HG02938 (cell line): ENCODE data around the gene KRT82.
"Not testable (repeated sequence)": the region's sequence is repeated elsewhere in the genome, so short reads cannot be mapped to it uniquely, and the experiment has no call there.

Experiments used
- ATAC-seq: cut with Tn5 transposase; IDR thresholded peaks from one replicate; pipeline ENCODE4 v1.9.1; 2021; ENCODE audit warnings: mild to moderate bottlenecking, moderate library complexity; ENCODE audit not compliant: unreplicated experiment

The KRT82 gene

GRCh38 chr12:52347551-52348510 is 58.3 kb downstream of the KRT82 start:
- no peak for ATAC-seq

- ATAC-seq = no peak
Observed at GRCh38 chr12:52347016-52347415, 59.1 kb downstream of the KRT82 start.

DNA sequence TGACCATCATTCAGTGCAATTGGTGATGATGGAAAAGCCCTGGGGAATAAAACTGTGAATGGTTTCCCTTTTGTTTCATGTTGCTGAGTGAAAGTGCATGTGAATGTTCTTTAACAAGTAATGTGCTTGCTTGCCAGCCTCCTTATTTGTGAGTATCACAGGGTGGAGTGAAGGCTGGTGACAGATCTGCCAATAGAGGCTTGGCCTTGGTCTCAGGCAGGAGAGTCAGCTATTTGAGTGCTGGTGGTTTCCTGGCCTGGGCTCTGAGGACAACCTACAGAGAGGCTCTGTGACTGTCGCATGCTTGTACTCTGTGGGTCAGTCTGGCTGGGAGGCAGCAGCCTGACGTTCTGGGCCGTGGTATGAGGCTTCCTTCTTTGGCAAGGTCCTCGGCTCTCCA is 59.5 kb downstream of the KRT82 start:
- no peak for ATAC-seq

DNA sequence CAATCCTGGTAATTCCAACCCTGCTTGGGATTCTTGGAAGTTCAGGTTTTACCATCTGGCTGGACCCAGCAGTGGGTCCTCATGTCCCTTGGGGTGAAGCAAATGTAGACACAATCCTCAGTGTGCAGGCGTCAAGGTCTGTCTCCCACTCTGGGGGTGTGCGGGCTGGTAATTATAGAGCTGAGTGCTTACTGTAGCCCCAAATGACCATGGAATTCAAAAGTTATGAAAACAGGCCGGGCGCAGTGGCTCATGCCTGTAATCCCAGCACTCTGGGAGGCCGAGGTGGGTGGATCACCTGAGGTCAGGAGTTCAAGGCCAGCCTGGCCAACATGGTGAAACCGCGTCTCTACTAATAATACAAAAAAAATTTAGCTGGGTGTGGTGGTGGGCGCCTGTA is 61.1 kb downstream of the KRT82 start:
- not testable (repeated sequence) for ATAC-seq

DNA sequence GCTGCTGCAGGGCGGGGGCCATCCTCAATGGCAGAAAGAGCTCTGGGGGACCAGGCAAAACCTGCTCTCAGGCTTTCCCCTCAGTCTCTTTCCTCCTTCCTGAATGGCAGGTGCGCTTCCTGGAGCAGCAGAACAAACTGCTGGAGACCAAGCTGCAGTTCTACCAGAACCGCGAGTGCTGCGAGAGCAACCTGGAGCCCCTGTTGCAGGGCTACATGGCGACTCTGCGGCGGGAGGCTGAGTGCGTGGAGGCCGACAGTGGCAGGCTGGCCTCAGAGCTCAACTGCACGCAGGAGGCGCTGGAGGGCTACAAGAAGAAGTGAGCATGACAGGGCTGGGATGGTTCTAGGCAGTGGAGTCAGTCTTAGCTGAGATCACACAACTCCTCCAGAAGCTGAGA is 62.0 kb downstream of the KRT82 start:
- no peak for ATAC-seq
